ENCODE data around the gene NSG1.
A peak's percentile ranks its signal among the peaks of the same experiment; 100 is the strongest.
"Not testable (repeated sequence)": the region's sequence is repeated elsewhere in the genome, so short reads cannot be mapped to it uniquely, and the experiment has no call there.

The NSG1 gene

DNA sequence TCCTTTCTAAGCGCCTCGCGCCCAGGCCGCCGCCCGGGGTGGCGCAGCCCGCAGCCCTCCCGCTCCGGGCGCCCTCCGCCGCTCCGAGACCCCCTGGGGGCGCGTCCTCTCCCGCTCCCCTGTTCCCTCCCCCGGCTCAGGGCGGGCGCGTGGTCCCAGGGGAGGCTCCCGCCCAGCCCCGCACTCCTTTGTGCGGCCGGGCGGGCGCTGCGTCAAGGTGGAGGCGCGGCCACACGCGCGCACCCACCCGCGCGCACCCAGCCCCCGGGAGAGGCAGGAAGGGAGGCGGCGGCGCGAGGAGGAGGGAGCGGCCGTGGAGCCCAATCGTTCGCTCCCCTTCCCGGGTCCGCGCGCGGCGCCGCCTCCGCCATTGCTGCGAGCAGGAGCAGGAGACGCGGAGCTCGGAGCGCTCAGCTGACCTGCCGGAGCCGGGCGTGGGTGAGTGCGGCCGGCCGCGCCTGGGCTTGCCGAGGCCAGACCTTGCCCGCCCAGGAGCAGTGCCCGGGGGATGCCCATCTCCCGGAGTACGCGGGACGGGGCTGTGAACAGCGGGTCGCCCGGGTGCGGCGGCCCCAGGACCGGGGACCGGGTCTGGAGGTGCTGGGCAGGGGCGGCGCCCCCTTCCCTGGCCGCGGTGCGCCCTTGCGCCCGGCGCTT is at the start of gene NSG1:
NSG1 (plus strand) TSS at position 367 of the 657 bp plus-strand sequence. CDS start 528 bp downstream, outside the sequence.
- Mint-ChIP-seq H3K36me3 (no peaks in the 10 kb centered on the region), H3K27me3 (peaks cover 17% of the 10 kb centered on the region), H3K27ac (no peak within 1 kb of the TSS), H3K4me1 (peaks cover 9% of the 10 kb centered on the region), H3K4me3 (peak within 1 kb of the TSS; percentile 81), H3K9me3 (no peaks in the 10 kb centered on the region)

GRCh38 chr4:4338210-4339001 is 48.5 kb upstream of the NSG1 start:
- Mint-ChIP-seq H3K27me3 (no peaks in the 10 kb centered on the region), H3K4me1 (peaks cover 3% of the 10 kb centered on the region), H3K4me3 (no peak overlapping the region), H3K36me3 (no peaks in the 10 kb centered on the region), H3K9me3 (no peaks in the 10 kb centered on the region), H3K27ac (no peak overlapping the region)

DNA sequence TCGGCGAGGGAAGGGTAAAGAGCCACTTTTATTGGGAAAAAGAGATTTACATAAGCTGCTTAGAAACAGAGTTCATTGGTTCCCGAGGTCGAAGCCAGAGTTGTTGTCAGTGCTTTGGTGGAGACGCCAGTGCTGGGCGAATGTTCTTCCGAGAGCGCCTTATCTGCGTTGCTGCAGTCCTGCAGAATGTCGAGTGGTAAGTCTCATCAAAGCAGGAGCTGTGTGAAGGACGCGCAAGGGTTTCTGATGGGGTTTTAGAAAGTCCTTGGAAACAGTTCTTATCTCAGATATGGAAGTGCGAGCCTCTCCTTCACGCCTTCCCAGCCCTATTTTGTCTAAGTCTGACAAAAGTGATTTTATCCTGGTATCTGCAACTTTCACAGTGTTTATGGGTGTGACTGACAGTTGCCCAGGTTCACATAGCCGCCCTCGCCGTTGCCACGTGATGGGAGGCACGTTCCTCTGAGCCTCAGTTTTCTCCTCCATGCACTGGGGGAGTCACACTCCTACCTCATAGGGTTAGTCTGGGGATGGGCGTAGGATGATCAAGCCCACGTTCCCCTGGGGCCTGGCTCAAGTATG is 47.3 kb upstream of the NSG1 start:
- peaks cover under 1% of the 10 kb centered on the region for H3K4me1 Mint-ChIP-seq
- H3K4me3 Mint-ChIP-seq, result no peak overlapping the region
- no peaks in the 10 kb centered on the region for H3K36me3 Mint-ChIP-seq
- H3K27me3 Mint-ChIP-seq, result no peaks in the 10 kb centered on the region
- no peaks in the 10 kb centered on the region for H3K9me3 Mint-ChIP-seq
- no peak overlapping the region for H3K27ac Mint-ChIP-seq

DNA sequence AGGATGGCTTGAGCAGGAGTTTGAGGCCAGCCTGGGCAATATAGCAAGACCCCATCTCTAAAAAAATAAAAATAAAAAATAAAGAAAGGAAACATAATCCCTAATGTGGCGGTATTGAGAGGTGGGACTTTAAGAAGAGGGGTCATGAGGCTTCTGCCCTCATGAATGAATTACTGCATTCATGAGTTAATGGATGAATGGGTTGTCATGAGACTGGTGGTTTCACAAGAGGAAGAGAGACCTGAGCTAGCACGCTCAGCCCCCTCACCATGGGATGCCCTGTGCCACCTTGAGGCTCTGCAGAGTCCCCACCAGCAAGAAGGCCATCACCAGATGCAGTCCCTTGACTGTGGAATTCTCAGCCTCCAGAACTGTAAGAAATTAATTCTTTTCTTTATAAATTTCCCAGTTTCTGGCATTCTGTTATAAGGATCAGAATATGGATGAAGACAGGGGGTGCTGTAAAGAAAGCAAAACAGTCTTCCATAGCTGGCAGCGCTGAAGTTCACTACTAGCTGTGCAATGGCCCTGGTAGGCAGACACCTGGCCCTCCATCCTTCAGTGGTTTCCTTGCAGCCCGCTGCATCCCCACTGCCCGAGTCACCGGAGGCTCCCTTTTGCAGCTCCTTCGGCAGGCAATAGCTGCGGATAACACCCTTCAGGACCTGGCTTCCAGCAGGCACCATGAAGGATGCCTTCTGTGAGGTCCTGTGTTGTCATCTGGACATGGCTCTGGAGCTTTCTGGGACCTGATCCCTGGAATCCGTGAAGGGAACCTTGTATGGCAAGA is 44.8 kb upstream of the NSG1 start:
- Mint-ChIP-seq H3K4me1 (peaks cover 2% of the 10 kb centered on the region), H3K9me3 (no peaks in the 10 kb centered on the region), H3K27ac (peak overlapping the region; percentile 33), H3K4me3 (no peak overlapping the region), H3K27me3 (no peaks in the 10 kb centered on the region), H3K36me3 (peaks cover under 1% of the 10 kb centered on the region)

DNA sequence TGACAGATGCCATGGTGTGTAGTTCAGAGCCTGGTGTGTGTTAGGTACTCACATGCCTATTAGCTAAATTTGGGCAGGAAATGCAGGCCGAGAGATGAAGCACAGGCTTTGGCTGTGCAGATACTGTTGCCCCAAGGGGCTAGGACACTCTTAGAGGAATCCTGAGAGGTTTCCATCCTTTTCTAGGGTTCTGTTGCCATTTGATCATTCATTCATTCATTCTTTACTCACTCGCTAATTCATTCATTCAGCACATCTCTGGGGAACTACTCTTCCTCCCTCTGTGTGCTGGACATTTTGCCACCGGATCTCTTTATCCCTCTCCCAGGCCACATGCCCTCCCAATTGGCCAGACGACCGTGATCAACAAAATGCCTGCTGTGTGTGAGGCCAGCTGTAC is 43.9 kb upstream of the NSG1 start:
- H3K27me3 Mint-ChIP-seq, result no peaks in the 10 kb centered on the region
- H3K27ac Mint-ChIP-seq, result no peak overlapping the region
- no peak overlapping the region for H3K4me3 Mint-ChIP-seq
- H3K9me3 Mint-ChIP-seq, result no peaks in the 10 kb centered on the region
- H3K4me1 Mint-ChIP-seq, result peaks cover 11% of the 10 kb centered on the region
- peaks cover 2% of the 10 kb centered on the region for H3K36me3 Mint-ChIP-seq

GRCh38 chr4:4344915-4345527 is 41.9 kb upstream of the NSG1 start:
- Mint-ChIP-seq H3K9me3 (no peaks in the 10 kb centered on the region), H3K27ac (no peak overlapping the region), H3K4me1 (peaks cover 27% of the 10 kb centered on the region), H3K36me3 (peaks cover 2% of the 10 kb centered on the region), H3K27me3 (no peaks in the 10 kb centered on the region), H3K4me3 (no peak overlapping the region)

DNA sequence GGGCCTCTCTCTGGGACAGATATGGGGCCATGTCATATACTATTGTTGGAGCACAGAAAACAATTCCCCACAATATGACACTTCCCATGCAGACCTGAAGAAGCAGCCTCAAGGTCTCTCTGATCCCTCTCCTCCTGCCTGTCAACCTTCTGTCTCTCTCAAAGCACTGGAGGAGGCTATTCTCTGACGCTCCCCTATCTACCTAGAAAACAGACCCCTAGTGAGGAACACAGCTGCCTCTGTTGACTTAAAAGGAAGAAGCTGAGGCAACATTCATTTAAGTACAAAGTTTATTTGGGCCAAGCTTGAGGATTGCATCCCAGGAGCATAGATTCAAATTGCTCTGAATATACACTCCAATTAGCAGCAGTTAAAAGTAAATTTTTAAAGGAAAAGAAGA is 39.3 kb upstream of the NSG1 start:
- Mint-ChIP-seq H3K27me3 (no peaks in the 10 kb centered on the region), H3K36me3 (peaks cover 2% of the 10 kb centered on the region), H3K4me3 (no peak overlapping the region), H3K27ac (no peak overlapping the region), H3K4me1 (peaks cover 27% of the 10 kb centered on the region), H3K9me3 (no peaks in the 10 kb centered on the region)

- H3K27ac Mint-ChIP-seq, H3K9me3 Mint-ChIP-seq, H3K36me3 Mint-ChIP-seq, H3K27me3 Mint-ChIP-seq: not testable (repeated sequence)
- Mint-ChIP-seq H3K4me1 (peaks cover 27% of the 10 kb centered on the region), H3K4me3 (peak overlapping the region; percentile 17)
Measured at GRCh38 chr4:4348585-4348984, 38.3 kb upstream of the NSG1 start.

DNA sequence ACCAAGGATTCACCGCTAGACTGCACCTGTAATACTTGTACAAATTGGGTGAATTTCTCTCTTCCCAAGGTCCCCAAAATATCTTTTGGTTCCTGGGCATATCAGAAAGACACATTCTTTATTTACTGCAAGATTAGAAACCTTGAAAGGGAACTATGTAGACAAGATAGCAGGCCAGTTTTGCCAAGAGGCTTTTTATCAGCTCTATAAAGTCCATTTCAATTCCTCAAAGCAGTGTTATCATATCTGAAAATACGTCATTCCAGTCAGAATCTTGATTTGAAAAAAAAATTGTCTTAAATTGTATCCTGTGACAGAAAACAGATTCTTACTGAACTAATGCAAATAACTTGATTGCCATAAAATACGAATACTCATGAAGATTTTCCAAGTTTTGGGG is 37.0 kb upstream of the NSG1 start:
- Mint-ChIP-seq H3K4me1 (peaks cover 27% of the 10 kb centered on the region), H3K27me3 (no peaks in the 10 kb centered on the region), H3K9me3 (no peaks in the 10 kb centered on the region), H3K4me3 (no peak overlapping the region), H3K36me3 (peaks cover 2% of the 10 kb centered on the region), H3K27ac (no peak overlapping the region)

DNA sequence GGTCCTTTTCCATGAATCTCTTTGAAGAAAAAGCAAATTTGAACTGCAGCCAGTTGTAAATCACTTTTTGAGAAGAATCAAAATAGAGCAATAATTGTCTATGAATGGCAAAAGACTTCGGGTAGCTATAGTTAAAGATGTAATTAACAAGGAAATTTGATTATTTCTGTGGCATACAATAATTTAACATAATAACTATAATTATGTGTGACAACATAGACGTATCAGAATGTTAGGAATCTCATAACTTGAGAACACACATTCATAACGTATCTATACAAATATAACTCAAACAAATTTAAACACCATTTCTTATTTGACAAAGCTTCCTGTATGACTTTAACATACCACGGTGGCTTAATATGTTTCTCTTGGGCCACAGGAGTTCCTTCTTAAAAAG is 36.0 kb upstream of the NSG1 start:
- H3K36me3 Mint-ChIP-seq, result peaks cover 2% of the 10 kb centered on the region
- no peaks in the 10 kb centered on the region for H3K9me3 Mint-ChIP-seq
- H3K4me1 Mint-ChIP-seq, result peaks cover 27% of the 10 kb centered on the region
- no peak overlapping the region for H3K4me3 Mint-ChIP-seq
- no peak overlapping the region for H3K27ac Mint-ChIP-seq
- no peaks in the 10 kb centered on the region for H3K27me3 Mint-ChIP-seq

GRCh38 chr4:4355302-4355701 is 31.6 kb upstream of the NSG1 start:
- no peaks in the 10 kb centered on the region for H3K27me3 Mint-ChIP-seq

GRCh38 chr4:4356106-4357041 is 30.5 kb upstream of the NSG1 start:
- peak overlapping the region; percentile 41 for H3K27ac Mint-ChIP-seq

More at GRCh38 chr4:4355302-4355701, 31.6 kb upstream of the NSG1 start:
- H3K27ac Mint-ChIP-seq, result no peak overlapping the region
- no peak overlapping the region for H3K4me3 Mint-ChIP-seq
- no peaks in the 10 kb centered on the region for H3K36me3 Mint-ChIP-seq
- no peaks in the 10 kb centered on the region for H3K4me1 Mint-ChIP-seq
- H3K9me3 Mint-ChIP-seq, result no peaks in the 10 kb centered on the region

DNA sequence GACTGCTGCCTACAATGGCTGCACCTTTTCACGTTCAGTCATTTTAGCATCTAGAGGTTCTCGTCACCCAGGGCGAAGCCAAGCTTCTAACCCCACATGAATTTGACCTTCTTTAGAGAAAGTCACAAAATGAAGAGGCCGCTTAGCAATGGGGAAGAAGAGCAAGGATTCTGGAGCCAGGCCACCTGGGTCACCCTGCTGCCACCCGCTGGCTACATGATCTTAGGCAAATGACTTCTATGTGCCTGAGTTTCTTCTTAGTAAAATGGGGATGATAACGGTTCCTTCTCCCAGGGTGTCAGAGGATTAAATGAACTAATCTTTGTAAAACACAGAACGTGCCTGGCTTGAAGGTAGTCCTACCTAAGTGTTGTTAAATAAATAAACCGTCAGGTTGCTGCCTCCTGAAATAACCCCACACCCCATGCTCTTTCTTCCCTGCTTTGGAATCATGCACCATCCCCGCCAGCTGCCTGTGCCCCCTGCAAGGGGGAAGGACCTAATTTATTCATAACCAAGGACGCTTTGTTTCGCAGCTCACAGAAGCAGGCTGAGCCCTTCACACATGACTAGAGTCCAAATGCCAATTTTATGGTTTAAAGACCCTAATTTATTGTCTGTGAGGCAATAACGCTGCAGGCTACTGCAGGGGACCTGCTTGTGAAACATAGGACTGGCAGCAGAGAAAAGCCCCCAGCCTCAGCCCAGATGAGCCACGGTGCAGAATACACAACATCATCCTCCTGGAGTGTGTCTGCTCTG is 28.6 kb upstream of the NSG1 start:
- H3K4me1 Mint-ChIP-seq, result no peaks in the 10 kb centered on the region
- no peaks in the 10 kb centered on the region for H3K36me3 Mint-ChIP-seq
- no peak overlapping the region for H3K27ac Mint-ChIP-seq
- peaks cover 2% of the 10 kb centered on the region for H3K27me3 Mint-ChIP-seq
- H3K4me3 Mint-ChIP-seq, result no peak overlapping the region
- no peaks in the 10 kb centered on the region for H3K9me3 Mint-ChIP-seq

More at GRCh38 chr4:4356106-4357041, 30.5 kb upstream of the NSG1 start:
- H3K4me1 Mint-ChIP-seq, result no peaks in the 10 kb centered on the region
- H3K27me3 Mint-ChIP-seq, result no peaks in the 10 kb centered on the region
- no peaks in the 10 kb centered on the region for H3K9me3 Mint-ChIP-seq
- H3K4me3 Mint-ChIP-seq, result no peak overlapping the region
- H3K36me3 Mint-ChIP-seq, result no peaks in the 10 kb centered on the region

GRCh38 chr4:4361883-4362282 is 25.0 kb upstream of the NSG1 start:
- H3K4me1 Mint-ChIP-seq, result no peaks in the 10 kb centered on the region
- H3K36me3 Mint-ChIP-seq, result no peaks in the 10 kb centered on the region
- no peak overlapping the region for H3K27ac Mint-ChIP-seq
- H3K9me3 Mint-ChIP-seq, result peaks cover 7% of the 10 kb centered on the region
- H3K4me3 Mint-ChIP-seq, result no peak overlapping the region
- peaks cover 2% of the 10 kb centered on the region for H3K27me3 Mint-ChIP-seq
